ENCODE measurements around the gene RUVBL2.

DNA sequence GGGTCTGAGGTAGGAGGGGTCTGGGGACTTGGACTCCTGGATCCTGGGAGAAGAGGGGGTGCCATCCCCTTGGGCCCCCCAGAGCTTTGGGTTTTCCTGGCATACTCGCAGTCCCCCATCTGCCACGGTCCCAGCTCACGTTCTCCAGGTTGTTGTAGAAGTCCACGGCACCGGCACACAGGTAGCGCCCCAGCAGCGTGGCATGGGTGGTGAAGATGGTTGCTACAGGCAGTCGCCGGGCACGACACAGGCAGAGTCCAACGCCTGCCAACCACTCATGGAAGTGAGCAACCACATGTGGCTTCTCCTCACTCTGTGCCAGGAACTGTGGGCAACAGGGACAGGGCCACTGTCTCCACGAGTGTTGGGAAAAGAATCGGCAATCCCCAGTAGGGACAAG lies 8.0 kb upstream of the RUVBL2 start:
- TF ChIP-seq CTCF (IDR thresholded peaks at IDR 0.05; ENCODE audit: low read depth, low read length) (no peak), EZH2phosphoT487 (IDR thresholded peaks at IDR 0.05; ENCODE audit: low read depth) (no peak)
